Measurements from ENCODE around the gene ARMH1.
A peak's percentile ranks its signal among the peaks of the same experiment; 100 is the strongest.

Gene ARMH1

GRCh38 chr1:44630116-44630515 is 44.4 kb upstream of the ARMH1 start:
- Histone ChIP-seq H3K9me3 (ENCODE audit: insufficient read depth, low read length, severe bottlenecking) (no peaks in the 10 kb centered on the region), H3K27me3 (ENCODE audit: insufficient read depth, low read length, poor library complexity) (no peaks in the 10 kb centered on the region), H3K36me3 (ENCODE audit: insufficient read depth, low read length) (peaks cover 28% of the 10 kb centered on the region), H3K4me2 (ENCODE audit: insufficient read depth, low read length) (no peak overlapping the region), H3K4me3 (ENCODE audit: low read depth in 1 of 2, low read length in 2 of 2) (no peak overlapping the region), H4K20me1 (ENCODE audit: insufficient read depth, low read length) (peaks cover 20% of the 10 kb centered on the region), H3K9ac (ENCODE audit: low read depth, low read length) (no peak overlapping the region), H3K79me2 (ENCODE audit: insufficient read depth, low read length) (peaks cover 29% of the 10 kb centered on the region), H3K4me1 (ENCODE audit: insufficient read depth, low read length) (peaks cover 37% of the 10 kb centered on the region), H3K27ac (ENCODE audit: low read length) (no peak overlapping the region), H2AFZ (ENCODE audit: low read depth, low read length) (peak overlapping the region; percentile 92; the same call in 1 of the 2 replicates)
- DNase-seq (no peak), ATAC-seq (ENCODE audit: insufficient read depth, low read depth) (no peak)
- TF ChIP-seq EZH2 (IDR thresholded peaks at IDR 0.05; ENCODE audit: borderline replicate concordance, low read depth, low read length, severe bottlenecking) (no peak), CTCF (IDR thresholded peaks at IDR 0.05; ENCODE audit: borderline replicate concordance, extremely low read depth, low read length, poor library complexity, severe bottlenecking) (no peak)

- peaks cover 31% of the 10 kb centered on the region for H4K20me1 ChIP-seq (ENCODE audit: insufficient read depth, low read length)
- peak overlapping the region; percentile 89 for H3K9ac ChIP-seq (ENCODE audit: low read depth, low read length)
- H3K79me2 ChIP-seq (ENCODE audit: insufficient read depth, low read length) = peaks cover 40% of the 10 kb centered on the region
- DNase-seq = no peak
- H3K4me2 ChIP-seq (ENCODE audit: insufficient read depth, low read length) = peak overlapping the region; percentile 72
- H3K27me3 ChIP-seq (ENCODE audit: insufficient read depth, low read length, poor library complexity) = no peaks in the 10 kb centered on the region
- peaks cover 39% of the 10 kb centered on the region for H3K4me1 ChIP-seq (ENCODE audit: insufficient read depth, low read length)
- peak overlapping the region; percentile 47 to 71; a peak in 3 of 4 replicates for H3K4me3 ChIP-seq (ENCODE audit: low read depth in 1 of 2, low read length in 2 of 2)
- H3K27ac ChIP-seq (ENCODE audit: low read length) = peak overlapping the region; percentile 93
- peak; percentile 53 for ATAC-seq (ENCODE audit: insufficient read depth, low read depth)
- peaks cover 40% of the 10 kb centered on the region for H3K36me3 ChIP-seq (ENCODE audit: insufficient read depth, low read length)
- no peaks in the 10 kb centered on the region for H3K9me3 ChIP-seq (ENCODE audit: insufficient read depth, low read length, severe bottlenecking)
- TF ChIP-seq EZH2 (IDR thresholded peaks at IDR 0.05; ENCODE audit: borderline replicate concordance, low read depth, low read length, severe bottlenecking) (no peak), CTCF (IDR thresholded peaks at IDR 0.05; ENCODE audit: borderline replicate concordance, extremely low read depth, low read length, poor library complexity, severe bottlenecking) (no peak)
- H2AFZ ChIP-seq (ENCODE audit: low read depth, low read length) = peak overlapping the region; percentile 92
These were observed 43.2 kb upstream of the ARMH1 start for GRCh38 chr1:44631333-44631646.

- H3K27me3 ChIP-seq (ENCODE audit: insufficient read depth, low read length, poor library complexity) = no peaks in the 10 kb centered on the region
- peaks cover 31% of the 10 kb centered on the region for H4K20me1 ChIP-seq (ENCODE audit: insufficient read depth, low read length)
- H3K36me3 ChIP-seq (ENCODE audit: insufficient read depth, low read length) = peaks cover 46% of the 10 kb centered on the region
- H3K4me1 ChIP-seq (ENCODE audit: insufficient read depth, low read length) = peaks cover 39% of the 10 kb centered on the region
- DNase-seq (peak; percentile 92), ATAC-seq (ENCODE audit: insufficient read depth, low read depth) (peak; percentile 80)
- H3K9me3 ChIP-seq (ENCODE audit: insufficient read depth, low read length, severe bottlenecking) = no peaks in the 10 kb centered on the region
- peak overlapping the region; percentile 89 for H3K9ac ChIP-seq (ENCODE audit: low read depth, low read length)
- TF ChIP-seq EZH2 (IDR thresholded peaks at IDR 0.05; ENCODE audit: borderline replicate concordance, low read depth, low read length, severe bottlenecking) = no peak
- H3K79me2 ChIP-seq (ENCODE audit: insufficient read depth, low read length) = peaks cover 41% of the 10 kb centered on the region
- H3K4me3 ChIP-seq (ENCODE audit: low read depth in 1 of 2, low read length in 2 of 2) = peak overlapping the region; percentile 47 to 71; a peak in 3 of 4 replicates
- peak overlapping the region; percentile 72 for H3K4me2 ChIP-seq (ENCODE audit: insufficient read depth, low read length)
- H2AFZ ChIP-seq (ENCODE audit: low read depth, low read length) = peak overlapping the region; percentile 92
- peak overlapping the region; percentile 93 for H3K27ac ChIP-seq (ENCODE audit: low read length)
These were observed 42.6 kb upstream of the ARMH1 start for GRCh38 chr1:44631647-44632539.

- H2AFZ ChIP-seq (ENCODE audit: low read depth, low read length) = peak overlapping the region; percentile 64
- peak overlapping the region; percentile 47 to 71; a peak in 3 of 4 replicates for H3K4me3 ChIP-seq (ENCODE audit: low read depth in 1 of 2, low read length in 2 of 2)
- peak overlapping the region; percentile 72 for H3K4me2 ChIP-seq (ENCODE audit: insufficient read depth, low read length)
- H3K36me3 ChIP-seq (ENCODE audit: insufficient read depth, low read length) = peaks cover 53% of the 10 kb centered on the region
- DNase-seq = no peak
- H3K9ac ChIP-seq (ENCODE audit: low read depth, low read length) = peak overlapping the region; percentile 89
- H4K20me1 ChIP-seq (ENCODE audit: insufficient read depth, low read length) = peaks cover 36% of the 10 kb centered on the region
- no peaks in the 10 kb centered on the region for H3K27me3 ChIP-seq (ENCODE audit: insufficient read depth, low read length, poor library complexity)
- H3K9me3 ChIP-seq (ENCODE audit: insufficient read depth, low read length, severe bottlenecking) = no peaks in the 10 kb centered on the region
- no peak for TF ChIP-seq CTCF (IDR thresholded peaks at IDR 0.05; ENCODE audit: borderline replicate concordance, extremely low read depth, low read length, poor library complexity, severe bottlenecking)
- no peak for TF ChIP-seq EZH2 (IDR thresholded peaks at IDR 0.05; ENCODE audit: borderline replicate concordance, low read depth, low read length, severe bottlenecking)
- peaks cover 39% of the 10 kb centered on the region for H3K4me1 ChIP-seq (ENCODE audit: insufficient read depth, low read length)
- peak overlapping the region; percentile 83 for H3K27ac ChIP-seq (ENCODE audit: low read length)
- H3K79me2 ChIP-seq (ENCODE audit: insufficient read depth, low read length) = peaks cover 41% of the 10 kb centered on the region
- no peak for ATAC-seq (ENCODE audit: insufficient read depth, low read depth)
These were observed 41.9 kb upstream of the ARMH1 start for GRCh38 chr1:44632598-44632997.

Measured in DND-41 (cell line).